GM12878 (cell line): ENCODE results near the gene PPP1R13B. TPM values are rescaled to one million over a fixed set of nuclear protein-coding genes. Genes with fewer than 3 reads are reported as not detected.

Experiments used
- ATAC-seq: fragments of 200-7000 bp; cut with Tn5 transposase; 3 replicates; pipeline ENCODE4 v1.9.1; 2020; ENCODE audit warnings: mild to moderate bottlenecking, moderate library complexity
- BruUV-seq: library from RNA; stranded (reverse); fragments of 400-500 nt; replicated peaks from 2 replicates; lab custom pipeline; 2021; lab: Mats Ljungman, UMichigan
- CTCF ChIA-PET: fragments of 300-600 bp; sonication (Branson Sonifier 250); formaldehyde crosslinking; extraction: SDS; loops from one replicate; lab custom pipeline; 2021; ENCODE audit warnings: inconsistent platforms; lab: Yijun Ruan, JAX
- POLR2A ChIA-PET: fragments of 350-600 bp; formaldehyde crosslinking; extraction: SDS; loops from one replicate; lab custom pipeline; 2021; ENCODE audit warnings: inconsistent platforms; lab: Charles Lee
- RAD21 ChIA-PET: fragments of 300-600 bp; sonication (Branson Sonifier 250); formaldehyde crosslinking; loops from one replicate; lab custom pipeline; 2023; ENCODE audit warnings: antibody characterized with exemption; ENCODE audit not compliant: unreplicated experiment; lab: Charles Lee
- SMC1A ChIA-PET: fragments of 300-600 bp; sonication (Branson Sonifier 250); formaldehyde crosslinking; loops from one replicate; lab custom pipeline; 2023; ENCODE audit not compliant: unreplicated experiment, uncharacterized antibody; lab: Charles Lee
- DNase-seq: peaks from one replicate; pipeline ENCODE4 v3.0.0-alpha.2; 2011; ENCODE audit warnings: low read depth, low spot score
- FAIRE-seq: peaks from 3 replicates; lab custom pipeline; 2011; peaks lifted over from hg19 to GRCh38; lab: Jason Lieb, UNC
- H2AFZ ChIP-seq: 2 replicates; pipeline ENCODE4 v1.6.0; 2011; ENCODE audit warnings: low read depth, low read length, control low read depth; ENCODE audit not compliant: control insufficient read depth
- H3K27ac ChIP-seq: 2 replicates; pipeline ENCODE4 v1.5.1; 2011; ENCODE audit warnings: control low read depth; ENCODE audit not compliant: control insufficient read depth, insufficient read depth
- H3K27me3 ChIP-seq, 2 experiments: replicated peaks in 1 of 2; 2 replicates each; pipeline versions ENCODE4 v1.6.0 to v1.6.1; 2011; ENCODE audit warnings: low read length in 1 of 2; ENCODE audit not compliant: control insufficient read depth in 2 of 2, insufficient read depth in 2 of 2
- H3K36me3 ChIP-seq, 2 experiments: 2 replicates each; pipeline ENCODE4 v1.5.1; 2011; ENCODE audit warnings: low read length in 1 of 2; ENCODE audit not compliant: control insufficient read depth in 2 of 2, insufficient read depth in 2 of 2
- H3K4me1 ChIP-seq: 2 replicates; pipeline ENCODE4 v1.6.1; 2011; ENCODE audit warnings: mild to moderate bottlenecking, low read length, moderate library complexity, mixed read lengths; ENCODE audit not compliant: control insufficient read depth, insufficient read depth
- H3K4me2 ChIP-seq: 2 replicates; pipeline ENCODE4 v1.6.0; 2011; ENCODE audit warnings: control low read depth; ENCODE audit not compliant: control insufficient read depth, insufficient read depth
- H3K4me3 ChIP-seq: fragments of 200-600 bp; sonication (generic); 2 replicates; pipeline ENCODE4 v1.5.1; 2016
- H3K79me2 ChIP-seq: 2 replicates; pipeline ENCODE4 v1.6.0; 2011; ENCODE audit warnings: low read length; ENCODE audit not compliant: control insufficient read depth, insufficient read depth
- H3K9ac ChIP-seq: 2 replicates; pipeline ENCODE4 v1.8.0; 2011; ENCODE audit warnings: low read length, control low read depth, mixed read lengths; ENCODE audit not compliant: control insufficient read depth, insufficient read depth
- H3K9me3 ChIP-seq: replicated peaks from 3 replicates; pipeline ENCODE4 v1.5.1; 2011; ENCODE audit warnings: mild to moderate bottlenecking, low read length; ENCODE audit not compliant: control insufficient read depth, insufficient read depth
- H4K20me1 ChIP-seq: 2 replicates; pipeline ENCODE4 v1.6.0; 2011; ENCODE audit not compliant: control insufficient read depth, insufficient read depth
- BCL3 ChIP-seq: IDR thresholded peaks from 2 replicates; pipeline ENCODE4 v1.6.1; 2011; ENCODE audit warnings: borderline replicate concordance, low read depth, mild to moderate bottlenecking, moderate library complexity, low read length; ENCODE audit not compliant: insufficient read depth, poor library complexity, severe bottlenecking
- CUX1 ChIP-seq: IDR thresholded peaks from 2 replicates; pipeline ENCODE4 v1.6.1; 2012; ENCODE audit warnings: improper control_type of control experiment, low read depth, low read length; ENCODE audit not compliant: insufficient replicate concordance
- KDM1A ChIP-seq: fragments of 200-600 bp; sonication (generic); IDR thresholded peaks from 2 replicates; pipeline ENCODE4 v1.6.1; 2016; ENCODE audit warnings: borderline replicate concordance
- NFXL1 ChIP-seq: fragments of 450-650 bp; IDR thresholded peaks from 2 replicates; pipeline ENCODE4 v1.6.1; 2017; ENCODE audit warnings: antibody characterized with exemption, mild to moderate bottlenecking, borderline replicate concordance
- NKRF ChIP-seq: fragments of 450-650 bp; conservative IDR thresholded peaks from 2 replicates; pipeline ENCODE4 v1.6.1; 2017; ENCODE audit warnings: mild to moderate bottlenecking, moderate library complexity
- NR2C2 ChIP-seq: IDR thresholded peaks from 2 replicates; pipeline ENCODE4 v1.6.1; 2011; ENCODE audit warnings: borderline replicate concordance, low read depth; ENCODE audit not compliant: control insufficient read depth, insufficient read length
- PML ChIP-seq: IDR thresholded peaks from 2 replicates; pipeline ENCODE4 v1.6.1; 2012; ENCODE audit warnings: low read length, inconsistent platforms
- POU2F2 ChIP-seq: IDR thresholded peaks from 3 replicates; pipeline ENCODE4 v1.6.1; 2011; ENCODE audit warnings: low read depth, mild to moderate bottlenecking, low read length, borderline replicate concordance
- RAD21 ChIP-seq: IDR thresholded peaks from 2 replicates; pipeline ENCODE4 v1.6.1; 2011; ENCODE audit warnings: mild to moderate bottlenecking, low read depth, low read length, moderate library complexity; ENCODE audit not compliant: insufficient read depth
- REST ChIP-seq: IDR thresholded peaks from 2 replicates; pipeline ENCODE4 v1.6.1; 2012; ENCODE audit warnings: mild to moderate bottlenecking, low read depth, low read length
- SMAD5 ChIP-seq: IDR thresholded peaks from 2 replicates; pipeline ENCODE4 v1.6.1; 2016; ENCODE audit warnings: antibody characterized with exemption, low read depth
- WGBS: methylation state at CpG from one replicate; pipeline ENCODE4 v1.1.6; 2016; ENCODE audit warnings: low lambda C conversion rate; ENCODE audit not compliant: insufficient replicate concordance, insufficient coverage; ENCODE audit errors: missing lambda C conversion rate; 5-methylcytosine and 5-hydroxymethylcytosine counted together
- in situ Hi-C: fragments of 300-500 bp; cut with MboI; formaldehyde crosslinking; loops from 9 replicates; pipeline ENCODE4 v1.14.3; 2018; ENCODE audit warnings: mixed read lengths
- intact Hi-C: fragments of 100-400 bp; cut with micrococcal nuclease; formaldehyde crosslinking; loops from one replicate; pipeline ENCODE4 v1.14.2; 2022; ENCODE audit not compliant: unreplicated experiment
- polyA plus RNA-seq, 11 experiments: library from polyadenylated mRNA; depleted of rRNA in 4 of 11; unstranded in 6 of 11; stranded (reverse) in 5 of 11; fragments of >200 nt; fragmentation: Nextera tagmentation in 4 of 11; fragmentation: Illumina TruSeq in 1 of 11; extraction: Ambion mirVana in 4 of 11; extraction: Trizol in 1 of 11; gene quantifications; 1 replicate in 1 of 11; 2 replicates in 10 of 11; pipeline versions ENCODE4 v1.2.1 to v1.2.3, GENCODE V29; 2011 to 2016; ENCODE audit warnings: inconsistent platforms in 2 of 11, missing spikeins in 2 of 11, low read depth in 1 of 11
- total RNA-seq, 4 experiments: library from RNA; depleted of rRNA in 3 of 4; stranded (reverse); fragments of >200 nt in 3 of 4; fragmentation: Illumina TruSeq in 1 of 4; extraction: Trizol in 1 of 4; gene quantifications; 2 replicates each; pipeline versions ENCODE4 v1.2.1 to v1.2.3, GENCODE V29; 2013 to 2021

Gene PPP1R13B
- total and polyA plus RNA-seq, 10 of the 15 experiments (the other 5 are each of a cell fraction or from before 2014, with no cell fraction given), result 0.16 to 8.1 (median 3.2) TPM

GRCh38 chr14:103891667-103892215 is 44.4 kb upstream of the PPP1R13B start:
- DNase-seq (no peak), ATAC-seq (no peak), FAIRE-seq (no peak)
- H3K9ac ChIP-seq, result no peak overlapping the region
- no peaks in the 10 kb centered on the region for H3K79me2 ChIP-seq
- no peaks in the 10 kb centered on the region for H3K9me3 ChIP-seq
- no peaks in the 10 kb centered on the region for H3K36me3 ChIP-seq
- H4K20me1 ChIP-seq, result no peaks in the 10 kb centered on the region; the same call in 1 of the 2 replicates
- H3K4me1 ChIP-seq, result no peaks in the 10 kb centered on the region
- intact Hi-C loops (no loop called here), in situ Hi-C loops (no loop called here)
- no peak overlapping the region for H3K4me3 ChIP-seq
- ChIA-PET SMC1A (no interaction called here), RAD21 (no interaction called here), POLR2A (no interaction called here), CTCF (interaction anchor here (1.3 kb wide), 1 partner anchor 9 kb away, joined by 4 read pairs; no protein-coding TSS in a partner anchor)
- H3K27me3 ChIP-seq, result no peaks in the 10 kb centered on the region
- H2AFZ ChIP-seq, result no peak overlapping the region
- WGBS, result 69% methylated on average over 15 of the region's 15 CpGs
- BruUV-seq, result no TSS peak
- H3K4me2 ChIP-seq, result no peak overlapping the region
- no peak overlapping the region for H3K27ac ChIP-seq
- TF ChIP-seq REST (no peak), NR2C2 (no peak), NKRF (no peak), PML (no peak), NFXL1 (no peak), RAD21 (no peak), KDM1A (no peak), BCL3 (no peak), CUX1 (no peak), POU2F2 (no peak), SMAD5 (no peak)
